Thoracic aorta (tissue), 2 donors: Measurements from ENCODE around the gene VPS39. TPM values are rescaled to one million over a fixed set of nuclear protein-coding genes. Genes with fewer than 3 reads are reported as not detected.

Experiments used
- ATAC-seq: fragments of 150-250 bp; one replicate; pipeline ENCODE4 v1.8.0; 2017; ENCODE audit warnings: low read depth; ENCODE audit not compliant: insufficient number of reproducible peaks, low FRiP score
- DNase-seq: peaks from one replicate; pipeline ENCODE4 v3.0.0-alpha.2; 2020; ENCODE audit warnings: low spot score
- H3K27ac ChIP-seq, 2 donors: fragments of 200-600 bp; sonication (generic); 1 replicate in 1 of 2; 2 replicates in 1 of 2; pipeline ENCODE4 v1.5.1; 2016; ENCODE audit warnings: mild to moderate bottlenecking in 2 of 2, moderate library complexity in 2 of 2
- H3K27me3 ChIP-seq: fragments of 200-600 bp; sonication (generic); replicated peaks from 2 replicates; pipeline ENCODE4 v1.6.0; 2016; ENCODE audit warnings: mild to moderate bottlenecking; ENCODE audit not compliant: insufficient read depth
- H3K36me3 ChIP-seq: fragments of 200-600 bp; sonication (generic); one replicate; pipeline ENCODE4 v1.5.1; 2016
- H3K4me1 ChIP-seq, 2 donors: fragments of 200-600 bp; sonication (generic); 1 replicate in 1 of 2; 2 replicates in 1 of 2; pipeline versions ENCODE4 v1.5.1 to v1.6.0; 2016; ENCODE audit warnings: low read depth in 2 of 2, mild to moderate bottlenecking in 1 of 2; ENCODE audit not compliant: control insufficient read depth in 1 of 2
- H3K4me3 ChIP-seq: fragments of 200-600 bp; sonication (generic); 2 replicates; pipeline ENCODE4 v1.5.1; 2016; ENCODE audit warnings: mild to moderate bottlenecking
- H3K9me3 ChIP-seq: fragments of 200-600 bp; sonication (generic); 2 replicates; pipeline ENCODE4 v1.5.1; 2016
- CTCF ChIP-seq: fragments of 200-600 bp; sonication (generic); IDR thresholded peaks from one replicate; pipeline ENCODE4 v1.5.1; 2019; ENCODE audit warnings: antibody characterized with exemption
- total RNA-seq, 2 donors: library from RNA; depleted of rRNA; stranded (reverse); fragments of >200 nt; gene quantifications; one replicate each; pipeline versions ENCODE4 v1.1.0 to v1.2.3, GENCODE V29; 2016

The VPS39 gene
- total RNA-seq, 2 donors from 2014 or later, result 89.9 to 156 TPM

GRCh38 chr15:42157381-42157780, 50.7 kb downstream of the VPS39 start:
- DNase-seq, result no peak
- no peaks in the 10 kb centered on the region for H3K9me3 ChIP-seq
- no peak for ATAC-seq
- no peak overlapping the region for H3K27ac ChIP-seq
- no peaks in the 10 kb centered on the region for H3K27me3 ChIP-seq
- peaks cover 4 to 5% of the 10 kb centered on the region in 2 donors for H3K4me1 ChIP-seq
- H3K36me3 ChIP-seq, result peaks cover 31% of the 10 kb centered on the region
- TF ChIP-seq CTCF, result no peak
- H3K4me3 ChIP-seq, result no peak overlapping the region

- no peak for DNase-seq
- Histone ChIP-seq H3K4me3 (no peak within 1 kb of the TSS), H3K4me1 (peaks cover 7 to 14% of the 10 kb centered on the region in 2 donors), H3K27ac (no peak within 1 kb of the TSS), H3K9me3 (no peaks in the 10 kb centered on the region), H3K36me3 (peaks cover 22% of the 10 kb centered on the region), H3K27me3 (no peaks in the 10 kb centered on the region)
- no peak for ATAC-seq
- TF ChIP-seq CTCF, result no peak
These were observed 51.7 kb downstream of the VPS39 start, which contains the start of gene PLA2G4F for GRCh38 chr15:42156243-42156922. Gene PLA2G4F (minus strand): TSS chr15:42156636. CDS start chr15:42156549, 87 bp downstream.

GRCh38 chr15:42155546-42156242, 52.4 kb downstream of the VPS39 start:
- no peak for ATAC-seq

DNA sequence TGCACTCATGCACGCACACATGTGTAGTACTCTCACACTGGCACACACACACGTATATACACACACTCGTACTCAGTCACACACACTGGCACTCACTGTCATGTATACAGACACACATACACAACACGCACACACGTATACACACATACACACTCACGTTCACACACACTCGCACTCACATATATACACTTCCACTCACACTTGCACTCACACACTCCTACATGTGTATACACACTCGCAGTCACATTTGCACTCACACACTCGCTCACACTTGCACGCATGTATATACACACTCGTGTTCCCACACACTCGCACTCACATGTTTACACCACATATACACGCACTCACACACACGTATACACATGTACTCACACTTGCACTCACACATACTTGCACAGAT, 53.1 kb downstream of the VPS39 start:
- Histone ChIP-seq H3K9me3 (no peaks in the 10 kb centered on the region), H3K27me3 (no peaks in the 10 kb centered on the region), H3K4me3 (no peak overlapping the region), H3K36me3 (peaks cover 8% of the 10 kb centered on the region), H3K4me1 (peaks cover 7 to 16% of the 10 kb centered on the region in 2 donors), H3K27ac (no peak overlapping the region)
- TF ChIP-seq CTCF, result no peak
- no peak for DNase-seq
- no peak for ATAC-seq

More at GRCh38 chr15:42155546-42156242, 52.4 kb downstream of the VPS39 start:
- no peak for DNase-seq
- H3K4me1 ChIP-seq, result peaks cover 7 to 16% of the 10 kb centered on the region in 2 donors
- no peak for TF ChIP-seq CTCF
- H3K27me3 ChIP-seq, result no peaks in the 10 kb centered on the region
- H3K27ac ChIP-seq, result no peak overlapping the region
- no peak overlapping the region for H3K4me3 ChIP-seq
- H3K36me3 ChIP-seq, result peaks cover 15% of the 10 kb centered on the region
- no peaks in the 10 kb centered on the region for H3K9me3 ChIP-seq

- Histone ChIP-seq H3K4me3 (no peak overlapping the region), H3K9me3 (no peaks in the 10 kb centered on the region), H3K27me3 (no peaks in the 10 kb centered on the region), H3K36me3 (peaks cover 2% of the 10 kb centered on the region), H3K4me1 (peaks cover 7 to 16% of the 10 kb centered on the region in 2 donors), H3K27ac (no peak overlapping the region)
- no peak for DNase-seq
- TF ChIP-seq CTCF, result no peak
- no peak for ATAC-seq
These were observed 53.7 kb downstream of the VPS39 start for GRCh38 chr15:42154212-42154941.
